Measurements from ENCODE around the gene PDIA6.

Gene PDIA6

GRCh38 chr2:10760794-10761504, 51.6 kb downstream of the PDIA6 start:
- no peak for DNase-seq

- no peak for DNase-seq
Observed at GRCh38 chr2:10759151-10759714, 53.4 kb downstream of the PDIA6 start.

- no peak for DNase-seq
Observed at GRCh38 chr2:10757814-10758286, 54.7 kb downstream of the PDIA6 start.

GRCh38 chr2:10755621-10756020, 57.0 kb downstream of the PDIA6 start:
- no peak for DNase-seq

GRCh38 chr2:10753876-10754275, 58.7 kb downstream of the PDIA6 start:
- no peak for DNase-seq

- no peak for DNase-seq
Observed at GRCh38 chr2:10753156-10753555, 59.4 kb downstream of the PDIA6 start.

- DNase-seq, result no peak
Observed at GRCh38 chr2:10752236-10752635, 60.3 kb downstream of the PDIA6 start.

- no peak for DNase-seq
Observed at GRCh38 chr2:10750610-10751009, 62.0 kb downstream of the PDIA6 start.

GRCh38 chr2:10742666-10743065, 69.9 kb downstream of the PDIA6 start:
- no peak for DNase-seq

- no peak for DNase-seq
Observed at GRCh38 chr2:10741139-10741538, 71.4 kb downstream of the PDIA6 start.

- no peak for DNase-seq
Observed at GRCh38 chr2:10740226-10740625, 72.4 kb downstream of the PDIA6 start.

- DNase-seq, result no peak
Observed at GRCh38 chr2:10738192-10738591, 74.4 kb downstream of the PDIA6 start.

GRCh38 chr2:10733980-10734379, 78.6 kb downstream of the PDIA6 start:
- no peak for DNase-seq

- DNase-seq, result no peak
Observed at GRCh38 chr2:10733566-10733925, 79.0 kb downstream of the PDIA6 start.

Data from T-helper 9 cell (primary cell).